HG03159 (cell line): ENCODE measurements around the gene AIRE.
"Not testable (repeated sequence)": the region's sequence is repeated elsewhere in the genome, so short reads cannot be mapped to it uniquely, and the experiment has no call there.

Experiments
- ATAC-seq: cut with Tn5 transposase; IDR thresholded peaks from one replicate; pipeline ENCODE4 v1.9.1; 2021; ENCODE audit warnings: mild to moderate bottlenecking, moderate library complexity; ENCODE audit not compliant: unreplicated experiment

Gene AIRE

DNA sequence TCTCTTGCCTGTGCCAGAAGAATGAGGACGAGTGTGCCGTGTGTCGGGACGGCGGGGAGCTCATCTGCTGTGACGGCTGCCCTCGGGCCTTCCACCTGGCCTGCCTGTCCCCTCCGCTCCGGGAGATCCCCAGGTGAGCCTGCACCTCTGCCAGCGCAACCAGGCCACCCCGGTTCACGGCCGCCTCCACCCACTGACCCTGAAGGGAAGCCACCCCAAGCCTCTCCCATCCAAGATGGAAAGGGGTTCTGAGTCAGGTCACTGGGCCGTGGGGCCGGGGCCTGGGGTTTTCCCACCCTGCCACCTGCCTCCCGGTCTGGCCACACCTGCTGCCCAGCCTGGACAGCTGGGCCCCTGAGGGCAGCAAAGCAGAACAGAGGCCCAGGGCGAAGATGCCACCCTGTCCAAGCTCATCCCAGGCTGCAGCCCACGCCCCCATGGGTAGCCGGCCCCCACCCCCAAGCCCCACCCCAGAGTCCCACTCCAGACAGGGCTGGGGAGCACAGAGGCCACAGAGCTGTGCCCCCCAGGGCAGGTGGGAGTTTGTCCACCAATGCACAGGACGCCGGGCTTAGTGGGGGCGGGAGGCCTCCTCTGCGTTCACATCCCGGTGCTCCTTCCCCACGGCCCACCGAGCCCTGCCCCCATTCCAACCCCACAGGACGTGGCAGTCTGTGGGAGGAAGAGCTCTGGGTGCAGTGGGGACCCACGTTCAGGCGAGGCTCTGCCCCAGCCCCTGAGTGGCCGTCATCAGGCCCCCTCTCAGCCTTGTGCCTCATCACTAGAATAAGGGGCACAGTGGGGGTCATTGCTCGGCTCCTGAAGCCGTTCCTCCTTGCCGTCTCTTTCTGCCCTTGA lies 5.6 kb downstream of the AIRE start:
- ATAC-seq, result no peak

GRCh38 chr21:44291936-44292811 lies 6.5 kb downstream of the AIRE start:
- ATAC-seq, result no peak

- ATAC-seq, result no peak
Measured at GRCh38 chr21:44292812-44293195, 7.1 kb downstream of the AIRE start.

- ATAC-seq, result no peak
Measured at GRCh38 chr21:44293551-44294231, 8.0 kb downstream of the AIRE start.

- no peak for ATAC-seq
Measured at GRCh38 chr21:44294391-44295162, 8.9 kb downstream of the AIRE start.

GRCh38 chr21:44295163-44295573 lies 9.5 kb downstream of the AIRE start:
- ATAC-seq, result no peak

DNA sequence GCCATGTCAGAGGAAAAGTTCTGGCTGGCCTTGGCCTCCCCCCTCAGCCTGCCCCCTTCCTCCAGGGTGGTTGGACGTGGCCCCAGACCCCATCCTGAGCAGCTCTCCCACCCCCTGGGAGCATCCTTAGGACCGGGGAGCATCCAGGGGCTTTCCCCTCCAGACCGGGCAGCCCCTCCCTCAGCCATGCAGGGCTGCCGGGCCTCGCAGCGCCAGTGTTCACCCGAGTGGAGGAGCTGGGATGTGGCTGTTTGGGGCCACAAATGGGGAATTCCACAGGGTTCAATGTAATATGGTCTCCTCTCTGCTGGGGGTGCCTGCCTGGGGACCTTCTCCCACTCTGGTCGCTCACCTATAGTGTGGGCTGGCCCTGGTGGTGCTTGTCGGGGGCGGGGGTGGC lies 10.0 kb downstream of the AIRE start:
- ATAC-seq, result no peak

- no peak for ATAC-seq
Measured at GRCh38 chr21:44296103-44296519, 10.4 kb downstream of the AIRE start.

GRCh38 chr21:44296916-44297315 lies 11.2 kb downstream of the AIRE start:
- no peak for ATAC-seq

DNA sequence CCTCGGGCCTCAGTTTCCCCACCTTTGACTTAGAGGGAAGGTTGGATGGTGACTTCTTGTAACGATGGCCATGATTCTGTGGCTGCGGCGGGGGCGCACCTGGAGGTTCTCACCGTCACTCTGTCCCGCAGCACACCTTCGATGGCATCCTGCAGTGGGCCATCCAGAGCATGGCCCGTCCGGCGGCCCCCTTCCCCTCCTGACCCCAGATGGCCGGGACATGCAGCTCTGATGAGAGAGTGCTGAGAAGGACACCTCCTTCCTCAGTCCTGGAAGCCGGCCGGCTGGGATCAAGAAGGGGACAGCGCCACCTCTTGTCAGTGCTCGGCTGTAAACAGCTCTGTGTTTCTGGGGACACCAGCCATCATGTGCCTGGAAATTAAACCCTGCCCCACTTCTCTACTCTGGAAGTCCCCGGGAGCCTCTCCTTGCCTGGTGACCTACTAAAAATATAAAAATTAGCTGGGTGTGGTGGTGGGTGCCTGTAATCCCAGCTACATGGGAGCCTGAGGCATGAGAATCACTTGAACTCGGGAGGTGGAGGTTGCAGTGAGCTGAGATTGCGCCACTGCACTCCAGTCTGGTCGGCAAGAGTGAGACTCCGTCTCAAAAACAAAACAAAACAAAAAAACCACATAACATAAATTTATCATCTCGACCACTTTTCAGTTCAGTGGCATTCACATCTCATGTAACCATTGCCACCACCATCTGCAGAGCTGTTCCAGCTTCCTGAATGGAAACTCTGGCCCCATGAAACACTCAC lies 12.0 kb downstream of the AIRE start:
- ATAC-seq, result no peak

DNA sequence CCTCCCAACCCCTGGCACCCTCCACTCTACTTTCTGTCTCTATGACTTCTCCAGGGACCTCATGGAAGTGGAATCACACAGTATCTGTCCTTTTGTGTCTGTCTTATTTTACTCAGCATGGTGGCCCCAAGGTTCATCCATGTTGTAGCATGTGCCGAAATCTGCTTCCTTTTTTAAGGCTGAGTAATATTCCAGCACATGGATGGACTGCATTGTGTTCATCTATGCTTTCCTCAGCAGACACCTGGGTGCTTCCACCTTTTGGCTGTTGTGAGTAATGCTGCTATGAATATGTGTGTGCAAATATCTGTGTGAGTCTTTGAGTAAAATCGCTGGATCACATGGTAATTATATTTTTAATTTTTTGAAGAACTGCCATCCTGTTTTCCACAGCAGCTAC lies 12.6 kb downstream of the AIRE start:
- no peak for ATAC-seq

- no peak for ATAC-seq
Measured at GRCh38 chr21:44299085-44299457, 13.4 kb downstream of the AIRE start.

DNA sequence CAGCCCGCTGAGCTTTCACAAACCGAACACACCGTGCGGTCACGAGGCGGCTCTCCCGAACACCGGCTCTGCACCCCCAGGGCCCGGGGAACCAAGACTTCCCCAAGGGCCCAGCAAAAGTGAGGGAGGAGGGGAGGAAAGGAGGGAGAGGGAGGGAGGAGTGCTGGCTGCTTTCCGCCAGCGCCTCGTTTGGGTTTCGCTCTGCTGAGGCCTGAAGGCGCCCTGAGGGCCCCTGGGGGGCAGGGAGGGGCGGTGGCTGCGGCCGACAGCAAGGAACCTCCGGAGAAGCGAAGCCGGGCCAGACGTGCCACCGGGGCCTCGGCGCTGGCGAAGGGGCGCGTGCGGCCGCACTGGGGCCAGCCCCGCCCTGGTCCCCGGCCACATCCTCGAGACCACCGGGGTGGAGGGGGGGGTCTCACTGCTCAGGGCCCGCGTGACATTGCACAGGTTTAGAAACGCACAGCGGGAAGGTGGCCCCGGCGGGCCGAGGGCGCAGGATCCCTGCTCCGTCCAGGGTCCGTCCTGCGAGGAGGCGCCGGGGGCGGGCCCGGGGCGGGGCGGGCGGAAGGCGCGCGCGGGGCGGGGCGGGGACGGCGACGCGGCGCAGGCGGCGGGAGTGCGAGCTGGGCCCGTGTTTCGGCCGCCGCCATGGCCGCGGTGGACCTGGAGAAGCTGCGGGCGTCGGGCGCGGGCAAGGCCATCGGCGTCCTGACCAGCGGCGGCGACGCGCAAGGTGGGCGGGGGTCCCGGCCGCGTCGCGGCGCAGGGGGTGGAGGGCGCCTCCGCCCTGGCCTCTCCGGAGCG lies 14.0 kb downstream of the AIRE start, which contains the start of gene PFKL:
Gene PFKL (plus strand): TSS at position 596 of the 804 bp plus-strand sequence. CDS start 53 bp downstream, at position 649.
- ATAC-seq, result peak; percentile 45

DNA sequence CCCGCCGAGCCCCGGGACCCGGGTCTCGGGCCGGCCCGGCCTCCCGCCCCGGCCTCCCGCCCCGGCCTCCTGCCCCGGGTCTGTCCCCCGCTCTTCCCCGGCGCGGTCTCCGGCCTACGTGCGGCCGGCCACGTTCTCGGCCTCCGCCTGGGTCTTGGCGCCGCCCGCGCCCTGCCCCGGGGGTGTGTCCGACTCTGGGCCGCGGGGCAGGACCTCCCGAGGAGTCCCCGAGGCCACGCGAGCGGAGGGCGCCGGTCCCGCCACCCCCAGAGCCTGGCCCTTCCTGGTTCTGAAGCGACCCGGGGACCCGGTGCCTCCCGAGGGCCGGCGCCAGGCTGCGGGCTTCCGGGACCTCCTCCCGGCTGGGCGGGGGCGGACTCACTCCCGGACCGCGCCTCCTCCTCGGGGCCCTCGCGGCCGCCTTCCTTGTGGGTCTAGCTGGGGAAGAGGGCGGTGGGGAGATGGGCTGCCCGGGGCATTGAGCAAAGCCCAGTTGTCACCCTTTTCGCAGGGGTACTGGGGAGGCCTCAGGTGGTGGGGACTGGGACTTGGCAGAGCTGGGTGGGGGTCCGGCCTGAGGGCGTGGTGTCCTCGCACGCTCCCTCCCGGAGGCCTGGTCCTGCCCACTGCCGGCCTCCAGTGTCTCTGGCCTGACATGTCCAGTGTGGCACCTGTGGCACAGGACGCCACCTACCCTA lies 14.7 kb downstream of the AIRE start:
- ATAC-seq, result peak; percentile 32

DNA sequence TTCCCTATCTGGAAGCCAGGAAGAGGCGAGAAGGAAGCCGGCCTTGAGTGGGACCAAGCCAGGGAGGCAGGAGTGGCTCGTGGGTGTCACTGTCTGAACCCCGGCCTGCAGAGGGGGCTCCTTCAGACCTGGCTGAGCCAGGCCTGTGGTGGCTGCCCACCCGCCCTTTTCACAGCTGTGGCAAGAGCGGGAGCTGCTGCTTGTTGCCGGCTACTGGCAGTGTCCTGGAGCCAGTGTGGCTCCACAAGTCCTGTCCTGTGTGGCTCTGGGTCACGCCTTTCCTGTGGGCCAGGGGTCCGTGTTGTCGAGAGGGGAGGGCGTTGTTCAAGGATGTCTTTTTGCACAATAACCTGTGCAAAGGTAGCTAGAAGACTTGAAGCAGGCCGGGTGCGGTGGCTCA lies 15.5 kb downstream of the AIRE start:
- ATAC-seq, result no peak

DNA sequence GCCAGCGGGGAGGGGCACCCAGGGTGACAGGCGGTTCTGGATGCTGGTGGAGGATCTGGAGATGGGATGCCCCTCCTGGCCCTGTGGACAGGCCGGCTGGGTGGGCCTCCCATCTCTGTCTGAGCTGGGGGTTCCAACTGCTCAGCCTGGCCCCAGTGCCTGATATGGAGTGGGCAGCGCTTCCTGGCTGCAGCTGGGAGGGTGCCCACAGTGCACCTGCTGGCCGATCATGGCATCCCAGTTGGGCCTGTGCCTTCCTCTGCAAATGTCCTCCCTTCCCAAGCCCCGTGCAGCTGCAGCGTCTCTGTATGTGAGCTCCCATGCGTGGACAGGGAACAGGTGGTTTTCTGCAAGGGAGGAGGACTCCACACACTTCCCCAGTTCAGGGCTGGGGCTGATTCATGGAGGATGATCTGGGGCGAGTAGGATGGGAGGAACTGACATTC lies 16.3 kb downstream of the AIRE start:
- no peak for ATAC-seq

GRCh38 chr21:44302573-44303401 lies 17.1 kb downstream of the AIRE start:
- not testable (repeated sequence) for ATAC-seq
